ENCODE measurements around the gene UQCRHL. TPM values are rescaled to one million over a fixed set of nuclear protein-coding genes. Genes with fewer than 3 reads are reported as not detected.

The UQCRHL gene
- total RNA-seq, 2 experiments from 2014 or later, result 1.7 to 1.9 TPM

- H3K27me3 Mint-ChIP-seq (ENCODE audit: low read depth), result no peaks in the 10 kb centered on the region
- H3K4me3 Mint-ChIP-seq, result no peak overlapping the region
- no peaks in the 10 kb centered on the region for H3K4me1 Mint-ChIP-seq (ENCODE audit: low read depth)
- no peak overlapping the region for H3K27ac Mint-ChIP-seq
- H3K36me3 Mint-ChIP-seq (ENCODE audit: low read depth), result no peaks in the 10 kb centered on the region
- CTCF ChIA-PET, result interaction anchor here (0.6 kb wide), 2 partner anchors 107 to 263 kb away, joined by 3 to 5 read pairs; no protein-coding TSS in a partner anchor
- intact Hi-C loops (cut with micrococcal nuclease), result no loop called here
- DNase-seq, result no peak
- no peaks in the 10 kb centered on the region for H3K9me3 Mint-ChIP-seq
Measured at GRCh38 chr1:15777909-15778707, 29.3 kb downstream of the UQCRHL start.

- Mint-ChIP-seq H3K4me1 (ENCODE audit: low read depth) (no peaks in the 10 kb centered on the region), H3K9me3 (no peaks in the 10 kb centered on the region), H3K4me3 (no peak overlapping the region), H3K36me3 (ENCODE audit: low read depth) (no peaks in the 10 kb centered on the region), H3K27me3 (ENCODE audit: low read depth) (no peaks in the 10 kb centered on the region), H3K27ac (no peak overlapping the region)
- intact Hi-C loops (cut with micrococcal nuclease), result no loop called here
- no peak for DNase-seq
- CTCF ChIA-PET, result interaction anchor here (0.6 to 1.3 kb wide), 2 partner anchors 15 to 40 kb away, joined by 3 read pairs; no protein-coding TSS in a partner anchor
Measured at GRCh38 chr1:15775706-15776105, 31.7 kb downstream of the UQCRHL start.

- DNase-seq, result no peak
- H3K27me3 Mint-ChIP-seq (ENCODE audit: low read depth), result no peaks in the 10 kb centered on the region
- CTCF ChIA-PET, result no interaction called here
- no peak overlapping the region for H3K27ac Mint-ChIP-seq
- no peaks in the 10 kb centered on the region for H3K9me3 Mint-ChIP-seq
- intact Hi-C loops (cut with micrococcal nuclease), result no loop called here
- H3K4me3 Mint-ChIP-seq, result no peak overlapping the region
- H3K4me1 Mint-ChIP-seq (ENCODE audit: low read depth), result no peaks in the 10 kb centered on the region
- H3K36me3 Mint-ChIP-seq (ENCODE audit: low read depth), result no peaks in the 10 kb centered on the region
Measured at GRCh38 chr1:15771836-15772515, 35.5 kb downstream of the UQCRHL start.

- intact Hi-C loops (cut with micrococcal nuclease), result no loop called here
- Mint-ChIP-seq H3K27me3 (ENCODE audit: low read depth) (no peaks in the 10 kb centered on the region), H3K4me3 (no peak overlapping the region), H3K36me3 (ENCODE audit: low read depth) (no peaks in the 10 kb centered on the region), H3K27ac (no peak overlapping the region), H3K4me1 (ENCODE audit: low read depth) (no peaks in the 10 kb centered on the region), H3K9me3 (no peaks in the 10 kb centered on the region)
- no peak for DNase-seq
- CTCF ChIA-PET, result interaction anchor here (0.6 kb wide), 1 partner anchor 30 kb away, joined by 4 read pairs; no protein-coding TSS in a partner anchor
Measured at GRCh38 chr1:15770313-15770962, 37.0 kb downstream of the UQCRHL start.

- no peaks in the 10 kb centered on the region for H3K4me1 Mint-ChIP-seq (ENCODE audit: low read depth)
- no peak overlapping the region for H3K27ac Mint-ChIP-seq
- intact Hi-C loops (cut with micrococcal nuclease), result no loop called here
- no peaks in the 10 kb centered on the region for H3K36me3 Mint-ChIP-seq (ENCODE audit: low read depth)
- no peak overlapping the region for H3K4me3 Mint-ChIP-seq
- no peaks in the 10 kb centered on the region for H3K9me3 Mint-ChIP-seq
- CTCF ChIA-PET, result interaction anchor here (0.6 kb wide), 1 partner anchor 20 kb away, joined by 3 read pairs; no protein-coding TSS in a partner anchor
- no peak for DNase-seq
- no peaks in the 10 kb centered on the region for H3K27me3 Mint-ChIP-seq (ENCODE audit: low read depth)
Measured at GRCh38 chr1:15768388-15768787, 39.1 kb downstream of the UQCRHL start.

- H3K4me1 Mint-ChIP-seq (ENCODE audit: low read depth), result no peaks in the 10 kb centered on the region
- intact Hi-C loops (cut with micrococcal nuclease), result no loop called here
- H3K4me3 Mint-ChIP-seq, result no peak overlapping the region
- no peaks in the 10 kb centered on the region for H3K9me3 Mint-ChIP-seq
- CTCF ChIA-PET, result no interaction called here
- no peak overlapping the region for H3K27ac Mint-ChIP-seq
- H3K27me3 Mint-ChIP-seq (ENCODE audit: low read depth), result no peaks in the 10 kb centered on the region
- DNase-seq, result no peak
- H3K36me3 Mint-ChIP-seq (ENCODE audit: low read depth), result no peaks in the 10 kb centered on the region
Measured at GRCh38 chr1:15767941-15768340, 39.5 kb downstream of the UQCRHL start.

- CTCF ChIA-PET, result interaction anchor here (0.8 to 0.9 kb wide), 2 partner anchors 26 to 27 kb away, joined by 3 read pairs; no protein-coding TSS in a partner anchor
- Mint-ChIP-seq H3K27me3 (ENCODE audit: low read depth) (peaks cover 8% of the 10 kb centered on the region), H3K4me1 (ENCODE audit: low read depth) (no peaks in the 10 kb centered on the region), H3K36me3 (ENCODE audit: low read depth) (no peaks in the 10 kb centered on the region), H3K4me3 (no peak overlapping the region), H3K9me3 (no peaks in the 10 kb centered on the region), H3K27ac (no peak overlapping the region)
- intact Hi-C loops (cut with micrococcal nuclease), result no loop called here
- DNase-seq, result no peak
Measured at GRCh38 chr1:15765495-15766194, 41.8 kb downstream of the UQCRHL start.

GRCh38 chr1:15764890-15765289 is 42.6 kb downstream of the UQCRHL start:
- H3K9me3 Mint-ChIP-seq, result no peaks in the 10 kb centered on the region
- intact Hi-C loops (cut with micrococcal nuclease), result no loop called here
- H3K27ac Mint-ChIP-seq, result no peak overlapping the region
- no peak for DNase-seq
- no peaks in the 10 kb centered on the region for H3K36me3 Mint-ChIP-seq (ENCODE audit: low read depth)
- no peak overlapping the region for H3K4me3 Mint-ChIP-seq
- CTCF ChIA-PET, result no interaction called here
- H3K27me3 Mint-ChIP-seq (ENCODE audit: low read depth), result peaks cover 8% of the 10 kb centered on the region
- H3K4me1 Mint-ChIP-seq (ENCODE audit: low read depth), result no peaks in the 10 kb centered on the region

GRCh38 chr1:15764269-15764764 is 43.1 kb downstream of the UQCRHL start:
- CTCF ChIA-PET, result no interaction called here
- Mint-ChIP-seq H3K4me1 (ENCODE audit: low read depth) (no peaks in the 10 kb centered on the region), H3K9me3 (no peaks in the 10 kb centered on the region), H3K36me3 (ENCODE audit: low read depth) (no peaks in the 10 kb centered on the region), H3K4me3 (no peak overlapping the region), H3K27ac (no peak overlapping the region), H3K27me3 (ENCODE audit: low read depth) (peaks cover 11% of the 10 kb centered on the region)
- DNase-seq, result no peak
- intact Hi-C loops (cut with micrococcal nuclease), result no loop called here

GRCh38 chr1:15762546-15762945 is 44.9 kb downstream of the UQCRHL start:
- Mint-ChIP-seq H3K27ac (no peak overlapping the region), H3K4me3 (no peak overlapping the region), H3K27me3 (ENCODE audit: low read depth) (peaks cover 17% of the 10 kb centered on the region), H3K4me1 (ENCODE audit: low read depth) (peaks cover 2% of the 10 kb centered on the region), H3K36me3 (ENCODE audit: low read depth) (no peaks in the 10 kb centered on the region), H3K9me3 (no peaks in the 10 kb centered on the region)
- intact Hi-C loops (cut with micrococcal nuclease), result no loop called here
- CTCF ChIA-PET, result interaction anchor here (0.6 to 0.9 kb wide), 2 partner anchors 108 to 310 kb away, joined by 3 to 4 read pairs; partner anchors contain the start of gene FAM131C
- DNase-seq, result no peak

GRCh38 chr1:15761366-15762128 is 45.9 kb downstream of the UQCRHL start:
- no peak overlapping the region for H3K27ac Mint-ChIP-seq
- H3K4me3 Mint-ChIP-seq, result no peak overlapping the region
- CTCF ChIA-PET, result interaction anchor here (0.9 kb wide), 1 partner anchor 311 kb away, joined by 3 read pairs; the partner anchor contains the start of gene FAM131C
- no peaks in the 10 kb centered on the region for H3K9me3 Mint-ChIP-seq
- no peaks in the 10 kb centered on the region for H3K36me3 Mint-ChIP-seq (ENCODE audit: low read depth)
- DNase-seq, result no peak
- H3K27me3 Mint-ChIP-seq (ENCODE audit: low read depth), result peaks cover 26% of the 10 kb centered on the region
- intact Hi-C loops (cut with micrococcal nuclease), result no loop called here
- H3K4me1 Mint-ChIP-seq (ENCODE audit: low read depth), result peaks cover 11% of the 10 kb centered on the region
